PC-9 (cell line): Measurements from ENCODE around the gene TMEM132D.

Source experiments
- EZH2 ChIP-seq: fragments of 200-600 bp; sonication (generic); IDR thresholded peaks from 2 replicates; pipeline ENCODE4 v1.8.0; 2017; ENCODE audit warnings: antibody characterized with exemption, low read depth
- TF ChIP-seq, protein P1 (sequence below): fragments of 200-600 bp; sonication (generic); conservative IDR thresholded peaks from 2 replicates; pipeline ENCODE4 v1.6.1; 2017; ENCODE audit warnings: mixed run types, antibody characterized with exemption, mild to moderate bottlenecking, moderate library complexity

- TF ChIP-seq, protein P1, sequence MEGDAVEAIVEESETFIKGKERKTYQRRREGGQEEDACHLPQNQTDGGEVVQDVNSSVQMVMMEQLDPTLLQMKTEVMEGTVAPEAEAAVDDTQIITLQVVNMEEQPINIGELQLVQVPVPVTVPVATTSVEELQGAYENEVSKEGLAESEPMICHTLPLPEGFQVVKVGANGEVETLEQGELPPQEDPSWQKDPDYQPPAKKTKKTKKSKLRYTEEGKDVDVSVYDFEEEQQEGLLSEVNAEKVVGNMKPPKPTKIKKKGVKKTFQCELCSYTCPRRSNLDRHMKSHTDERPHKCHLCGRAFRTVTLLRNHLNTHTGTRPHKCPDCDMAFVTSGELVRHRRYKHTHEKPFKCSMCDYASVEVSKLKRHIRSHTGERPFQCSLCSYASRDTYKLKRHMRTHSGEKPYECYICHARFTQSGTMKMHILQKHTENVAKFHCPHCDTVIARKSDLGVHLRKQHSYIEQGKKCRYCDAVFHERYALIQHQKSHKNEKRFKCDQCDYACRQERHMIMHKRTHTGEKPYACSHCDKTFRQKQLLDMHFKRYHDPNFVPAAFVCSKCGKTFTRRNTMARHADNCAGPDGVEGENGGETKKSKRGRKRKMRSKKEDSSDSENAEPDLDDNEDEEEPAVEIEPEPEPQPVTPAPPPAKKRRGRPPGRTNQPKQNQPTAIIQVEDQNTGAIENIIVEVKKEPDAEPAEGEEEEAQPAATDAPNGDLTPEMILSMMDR: no peak
- TF ChIP-seq EZH2: no peak
These were observed 624.1 kb downstream of the TMEM132D start for GRCh38 chr12:129279771-129280170.
